NCI-H1694 treated with DMSO at 0.1 percent for 48 hours (cell line): ENCODE data around the gene NEU4.
"Not testable (repeated sequence)": the region's sequence is repeated elsewhere in the genome, so short reads cannot be mapped to it uniquely, and the experiment has no call there.

ENCODE experiments used
- DNase-seq: peaks from one replicate; lab custom pipeline; 2025; lab: John Stamatoyannopoulos, UW

The NEU4 gene

GRCh38 chr2:241799522-241800197 is 9.3 kb upstream of the NEU4 start:
- DNase-seq, result no peak

GRCh38 chr2:241800198-241800903 is 8.6 kb upstream of the NEU4 start:
- not testable (repeated sequence) for DNase-seq

- no peak for DNase-seq
Observed at GRCh38 chr2:241801611-241802420, 7.2 kb upstream of the NEU4 start.

GRCh38 chr2:241802421-241803318 is 6.3 kb upstream of the NEU4 start:
- DNase-seq, result no peak

- DNase-seq, result no peak
Observed at GRCh38 chr2:241803387-241804325, 5.3 kb upstream of the NEU4 start.

- DNase-seq, result no peak
Observed at GRCh38 chr2:241804326-241805229, 4.4 kb upstream of the NEU4 start.

- DNase-seq, result not testable (repeated sequence)
Observed at GRCh38 chr2:241806217-241806616, 2.8 kb upstream of the NEU4 start.

GRCh38 chr2:241808051-241808720 is 807 bp upstream of the NEU4 start:
- DNase-seq, result no peak

- no peak for DNase-seq
Observed at GRCh38 chr2:241809383-241810306, 652 bp downstream of the NEU4 start.

GRCh38 chr2:241810307-241811200 is 1.6 kb downstream of the NEU4 start:
- DNase-seq, result no peak

- no peak for DNase-seq
Observed at GRCh38 chr2:241811201-241811951, 2.4 kb downstream of the NEU4 start.

GRCh38 chr2:241811952-241812729 is 3.1 kb downstream of the NEU4 start:
- no peak for DNase-seq

GRCh38 chr2:241812730-241813643 is 4.0 kb downstream of the NEU4 start:
- DNase-seq, result no peak
